ENCODE measurements around the gene RNF208.
"Not testable (repeated sequence)": the region's sequence is repeated elsewhere in the genome, so short reads cannot be mapped to it uniquely, and the experiment has no call there.

The RNF208 gene

GRCh38 chr9:137253717-137254623, 31.9 kb upstream of the RNF208 start:
- DNase-seq (ENCODE audit: low read depth) = no peak

DNA sequence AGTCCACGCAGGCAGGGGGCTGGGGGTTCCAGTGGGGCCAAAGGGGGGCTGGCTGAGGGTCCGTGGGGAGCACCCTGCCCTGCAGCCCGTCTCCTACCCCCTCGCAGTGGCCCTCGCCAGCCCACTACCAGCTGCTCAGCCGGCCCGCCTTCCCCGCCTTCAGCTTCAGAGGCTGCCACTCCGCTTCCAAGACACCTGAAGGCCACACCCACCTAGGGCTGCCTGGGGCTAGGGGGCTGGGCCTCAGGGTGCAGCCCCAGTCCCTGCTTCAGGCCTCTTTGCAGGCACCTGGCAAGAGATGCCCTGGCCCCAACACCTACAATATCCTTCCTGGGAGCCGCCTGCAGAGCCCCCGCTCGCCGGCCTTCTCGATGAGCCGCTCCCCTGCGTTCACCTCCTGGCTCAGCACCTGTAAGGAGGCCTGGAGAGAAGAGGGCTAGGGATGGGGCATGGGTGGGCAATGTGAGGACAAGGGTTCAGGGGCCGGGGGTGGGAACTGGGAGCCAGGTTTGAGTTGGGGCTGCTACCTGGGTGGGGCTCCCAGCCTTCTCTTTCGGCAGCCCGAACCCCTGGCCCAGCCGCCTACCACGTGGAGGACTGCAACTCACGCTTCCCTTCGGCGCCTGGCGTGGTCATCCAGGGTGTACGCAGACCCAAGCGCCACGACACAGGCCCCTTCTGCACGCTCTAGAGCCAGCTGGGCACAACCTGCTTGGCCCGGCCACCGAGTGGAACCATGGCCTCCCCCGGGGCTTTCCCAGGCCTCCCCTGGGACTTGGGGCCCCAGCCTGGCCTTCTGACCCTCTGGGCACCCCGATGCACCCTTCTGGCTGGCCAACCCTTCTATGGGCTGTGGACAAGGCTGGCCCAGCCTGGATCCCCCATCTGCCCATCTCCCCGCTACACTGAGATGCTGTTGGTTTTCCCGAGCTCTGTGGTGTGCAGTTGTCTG, 30.8 kb upstream of the RNF208 start:
- DNase-seq (ENCODE audit: low read depth) = no peak

- no peak for DNase-seq (ENCODE audit: low read depth)
These were observed 29.6 kb upstream of the RNF208 start for GRCh38 chr9:137251490-137252268.

DNA sequence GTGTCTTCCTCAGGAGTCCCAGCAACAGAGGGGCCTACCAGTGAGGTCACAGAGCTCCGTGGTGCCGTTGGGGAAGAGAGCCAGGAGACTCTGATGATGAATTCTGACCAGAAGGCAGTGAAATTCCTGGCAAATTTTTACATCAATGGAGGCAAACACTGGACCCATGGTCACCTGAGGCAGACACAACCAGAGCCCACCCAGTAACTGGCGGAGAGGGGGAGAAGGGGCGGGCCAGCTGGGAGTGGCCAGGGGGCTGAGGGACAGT, 29.1 kb upstream of the RNF208 start, which contains the start of gene STPG3:
TSS of gene STPG3 (plus strand) at position 93 of the 268 bp plus-strand sequence. CDS start at position 94, 1 bp downstream.
- DNase-seq (ENCODE audit: low read depth) = no peak

DNA sequence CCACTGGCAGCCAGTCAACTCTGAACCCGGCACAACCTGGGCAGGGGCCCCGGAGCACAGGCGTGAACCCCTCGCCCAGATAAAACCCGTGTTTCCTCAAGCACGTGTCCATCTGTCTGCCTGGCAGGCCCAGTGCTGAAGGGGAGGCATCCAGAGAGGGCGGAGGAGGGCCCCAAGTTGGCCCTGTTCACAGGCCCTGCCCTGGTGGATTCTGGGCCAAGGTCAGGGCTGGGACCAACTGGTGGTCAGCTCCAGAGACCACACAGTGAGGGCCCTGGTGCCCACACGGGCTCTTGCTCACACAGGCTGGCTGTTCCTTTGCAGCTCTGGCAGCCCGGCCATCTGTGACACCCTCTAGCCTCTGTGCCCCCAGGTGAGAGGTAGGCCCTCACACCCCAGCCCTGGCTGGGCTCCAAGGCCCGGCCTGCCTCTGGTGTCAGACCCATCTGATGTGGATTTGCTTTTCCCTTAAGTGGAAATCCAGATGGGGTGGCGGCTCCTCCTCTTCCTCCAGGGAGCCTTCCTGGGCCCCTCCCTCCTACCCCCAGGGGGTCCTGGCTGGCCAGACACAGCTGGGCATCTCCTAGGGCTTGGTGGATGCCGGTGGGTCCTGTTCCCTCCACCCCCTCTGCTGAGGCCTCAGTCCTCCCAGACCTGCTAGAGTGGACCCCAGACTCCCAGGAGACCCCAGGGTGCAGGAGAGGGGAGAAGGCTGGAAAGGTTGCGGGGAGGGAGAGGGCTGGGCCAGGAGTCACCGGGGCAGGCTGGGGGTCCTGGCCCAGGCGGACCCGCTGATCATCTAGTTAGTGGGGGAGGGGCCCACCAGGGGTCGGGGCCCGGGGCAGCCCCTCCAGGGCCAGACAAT, 28.5 kb upstream of the RNF208 start:
- DNase-seq (ENCODE audit: low read depth) = no peak

DNA sequence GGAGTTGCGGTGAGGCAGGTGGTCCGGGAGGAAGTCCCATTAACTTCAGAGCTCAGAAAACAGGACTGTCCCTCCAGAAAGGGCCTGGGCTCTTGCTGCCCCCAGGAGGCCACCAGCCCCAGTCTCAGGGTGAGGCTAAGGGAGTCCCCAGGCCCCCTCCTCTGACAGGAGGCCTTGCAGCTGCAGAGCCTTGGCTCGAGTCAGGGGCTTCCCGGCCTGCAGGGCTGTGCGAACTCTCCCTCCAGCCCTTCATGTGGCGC, 25.8 kb upstream of the RNF208 start:
- no peak for DNase-seq (ENCODE audit: low read depth)

DNA sequence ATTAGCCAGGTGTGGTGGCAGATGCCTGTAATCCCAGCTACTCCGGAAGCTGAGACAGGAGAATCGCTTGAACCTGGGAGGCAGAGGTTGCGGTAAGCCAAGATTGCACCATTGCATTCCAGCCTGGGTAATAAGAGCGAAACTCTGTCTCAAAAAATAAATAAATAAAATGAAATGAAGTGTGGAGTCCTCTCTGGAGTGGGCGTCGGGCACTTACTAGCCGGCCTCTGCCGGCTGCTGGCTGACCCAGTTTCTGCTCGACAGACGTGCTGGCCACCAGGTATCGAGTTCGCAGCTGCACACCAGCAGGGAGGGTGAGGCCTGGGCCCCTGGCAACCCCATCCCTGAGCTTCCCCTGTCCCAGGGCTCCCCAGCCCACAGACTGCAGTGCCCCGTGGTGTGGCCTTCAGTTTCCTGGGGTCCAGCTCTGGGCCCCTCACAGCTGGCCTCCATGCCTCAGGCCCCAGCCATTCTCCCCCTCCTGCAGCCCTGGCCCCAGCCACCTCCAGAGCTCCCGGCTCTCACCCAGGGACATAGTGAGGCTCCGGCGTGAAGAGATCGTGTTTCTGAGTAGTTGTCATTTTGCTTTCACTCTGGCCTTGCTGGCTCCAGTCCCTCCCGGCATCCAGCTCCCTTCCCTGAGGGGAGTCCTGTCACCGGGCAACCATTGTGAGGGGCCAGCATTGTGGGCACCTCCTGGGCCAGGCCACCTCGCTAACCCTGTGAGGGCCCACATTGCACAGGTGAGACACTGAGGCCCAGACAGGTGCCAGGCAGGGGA, 25.3 kb upstream of the RNF208 start:
- DNase-seq (ENCODE audit: low read depth) = no peak

DNA sequence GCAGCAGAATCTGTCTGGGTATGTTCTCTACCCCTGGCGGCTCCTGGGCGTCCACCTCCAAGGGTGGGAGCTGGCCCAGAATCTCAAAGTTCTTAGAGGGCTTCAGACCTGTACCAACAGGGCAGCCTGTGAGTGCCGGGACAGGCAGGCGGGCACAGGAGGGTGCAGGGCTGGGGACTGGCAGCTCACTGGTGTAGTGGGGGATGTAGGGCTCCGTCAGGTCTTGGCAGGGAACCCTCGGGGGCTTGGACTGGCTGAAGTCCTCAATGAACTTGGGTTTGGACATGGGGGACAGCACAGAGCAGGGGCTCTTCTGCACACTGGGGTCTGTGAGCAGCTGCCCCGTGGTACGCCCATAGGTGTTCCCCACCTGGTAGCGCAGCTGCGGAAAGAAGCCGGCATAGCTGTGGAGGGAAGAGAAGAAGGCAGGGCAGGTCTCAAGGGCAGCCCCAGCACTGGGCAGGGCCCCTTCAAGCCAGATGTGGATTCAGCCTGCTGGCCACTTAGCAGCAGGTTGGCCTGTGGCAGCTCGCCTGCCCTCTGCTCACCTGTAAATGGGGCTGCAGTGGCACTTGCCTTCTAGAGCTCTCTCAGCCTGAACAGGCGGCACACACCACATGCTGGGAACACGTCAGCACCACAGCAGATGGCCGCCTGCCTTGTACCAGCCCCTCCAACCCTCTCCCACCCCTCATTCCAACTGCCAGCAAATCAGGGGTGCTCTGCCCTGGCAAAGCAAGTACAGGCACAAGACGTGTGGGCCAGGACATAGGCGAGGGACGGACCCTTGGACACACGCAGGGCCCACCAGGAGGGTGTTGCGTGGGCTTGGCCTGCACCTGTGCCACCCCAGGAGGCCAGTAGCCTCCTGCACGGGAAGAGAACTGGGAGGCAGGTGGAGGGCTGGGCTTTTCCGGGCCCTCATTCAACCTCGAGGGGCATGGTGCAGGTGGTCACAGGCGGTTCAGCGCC, 23.7 kb upstream of the RNF208 start:
- no peak for DNase-seq (ENCODE audit: low read depth)

- no peak for DNase-seq (ENCODE audit: low read depth)
These were observed 22.7 kb upstream of the RNF208 start for GRCh38 chr9:137244486-137245449.

DNA sequence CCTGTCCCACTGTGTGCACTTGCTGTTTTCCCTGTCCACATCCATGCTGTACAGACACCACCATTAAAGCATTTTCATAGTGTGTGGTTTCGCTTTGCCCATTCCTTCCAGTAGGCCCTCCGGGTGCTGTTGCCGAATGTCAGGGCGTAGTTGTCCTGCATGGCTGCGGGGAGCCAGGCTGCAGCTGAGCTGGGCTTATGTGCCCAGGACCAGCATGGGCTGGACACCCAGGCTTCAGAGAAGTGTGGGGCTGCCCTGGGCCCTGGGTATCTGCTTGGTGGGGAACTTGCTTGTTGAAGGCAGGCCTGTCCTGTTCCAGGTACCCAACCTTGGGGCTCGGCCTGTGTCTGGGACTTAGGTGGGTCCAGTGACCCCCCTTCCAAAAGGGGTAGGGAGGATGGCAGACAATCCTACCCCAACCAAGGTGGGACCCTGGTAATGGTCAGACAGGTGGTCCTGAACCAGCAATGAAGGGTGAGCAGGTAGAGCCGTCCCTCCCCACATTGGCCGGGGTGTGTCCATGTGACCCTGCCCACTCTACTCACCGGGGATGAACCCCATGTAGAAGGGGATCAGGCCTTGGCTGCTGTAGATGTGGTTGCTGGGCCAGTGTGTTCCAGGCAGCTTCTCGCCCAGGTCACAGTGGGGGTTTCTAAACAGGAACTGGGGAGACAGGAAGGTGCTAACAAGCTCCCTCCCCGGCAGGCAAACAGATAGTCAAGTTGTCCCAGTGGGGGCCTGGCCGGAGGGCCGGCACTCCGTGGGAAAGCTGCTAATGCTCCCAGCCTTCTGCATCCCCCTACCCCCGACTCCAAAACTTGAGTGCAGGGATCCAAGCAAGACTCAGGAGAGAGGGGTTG, 21.8 kb upstream of the RNF208 start:
- DNase-seq (ENCODE audit: low read depth) = no peak

DNA sequence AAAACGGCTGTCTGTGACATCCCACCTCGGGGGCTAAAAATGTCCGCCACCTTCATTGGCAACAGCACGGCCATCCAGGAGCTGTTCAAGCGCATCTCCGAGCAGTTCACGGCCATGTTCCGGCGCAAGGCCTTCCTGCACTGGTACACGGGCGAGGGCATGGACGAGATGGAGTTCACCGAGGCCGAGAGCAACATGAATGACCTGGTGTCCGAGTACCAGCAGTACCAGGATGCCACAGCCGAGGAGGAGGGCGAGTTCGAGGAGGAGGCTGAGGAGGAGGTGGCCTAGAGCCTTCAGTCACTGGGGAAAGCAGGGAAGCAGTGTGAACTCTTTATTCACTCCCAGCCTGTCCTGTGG, 21.2 kb upstream of the RNF208 start:
- not testable (repeated sequence) for DNase-seq (ENCODE audit: low read depth)

DNA sequence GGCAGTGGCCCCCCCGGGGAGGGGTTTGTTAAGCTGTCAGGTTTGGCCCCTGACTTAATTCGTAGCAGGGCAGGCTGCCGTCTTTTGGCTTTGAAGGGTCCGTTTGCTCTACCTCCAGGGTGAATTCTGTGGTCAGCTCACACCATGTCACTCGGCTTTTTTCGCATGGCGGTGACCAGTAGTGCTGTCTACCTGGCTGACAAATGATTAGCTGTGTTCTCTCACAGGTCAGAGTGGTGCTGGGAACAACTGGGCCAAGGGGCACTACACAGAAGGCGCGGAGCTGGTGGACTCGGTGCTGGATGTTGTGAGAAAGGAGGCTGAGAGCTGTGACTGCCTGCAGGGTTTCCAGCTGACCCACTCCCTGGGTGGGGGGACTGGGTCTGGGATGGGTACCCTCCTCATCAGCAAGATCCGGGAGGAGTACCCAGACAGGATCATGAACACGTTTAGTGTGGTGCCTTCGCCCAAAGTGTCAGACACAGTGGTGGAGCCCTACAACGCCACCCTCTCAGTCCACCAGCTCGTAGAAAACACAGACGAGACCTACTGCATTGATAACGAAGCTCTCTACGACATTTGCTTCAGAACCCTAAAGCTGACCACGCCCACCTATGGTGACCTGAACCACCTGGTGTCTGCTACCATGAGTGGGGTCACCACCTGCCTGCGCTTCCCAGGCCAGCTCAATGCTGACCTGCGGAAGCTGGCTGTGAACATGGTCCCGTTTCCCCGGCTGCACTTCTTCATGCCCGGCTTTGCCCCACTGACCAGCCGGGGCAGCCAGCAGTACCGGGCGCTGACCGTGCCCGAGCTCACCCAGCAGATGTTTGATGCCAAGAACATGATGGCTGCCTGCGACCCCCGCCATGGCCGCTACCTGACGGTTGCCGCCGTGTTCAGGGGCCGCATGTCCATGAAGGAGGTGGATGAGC, 20.5 kb upstream of the RNF208 start:
- no peak for DNase-seq (ENCODE audit: low read depth)

DNA sequence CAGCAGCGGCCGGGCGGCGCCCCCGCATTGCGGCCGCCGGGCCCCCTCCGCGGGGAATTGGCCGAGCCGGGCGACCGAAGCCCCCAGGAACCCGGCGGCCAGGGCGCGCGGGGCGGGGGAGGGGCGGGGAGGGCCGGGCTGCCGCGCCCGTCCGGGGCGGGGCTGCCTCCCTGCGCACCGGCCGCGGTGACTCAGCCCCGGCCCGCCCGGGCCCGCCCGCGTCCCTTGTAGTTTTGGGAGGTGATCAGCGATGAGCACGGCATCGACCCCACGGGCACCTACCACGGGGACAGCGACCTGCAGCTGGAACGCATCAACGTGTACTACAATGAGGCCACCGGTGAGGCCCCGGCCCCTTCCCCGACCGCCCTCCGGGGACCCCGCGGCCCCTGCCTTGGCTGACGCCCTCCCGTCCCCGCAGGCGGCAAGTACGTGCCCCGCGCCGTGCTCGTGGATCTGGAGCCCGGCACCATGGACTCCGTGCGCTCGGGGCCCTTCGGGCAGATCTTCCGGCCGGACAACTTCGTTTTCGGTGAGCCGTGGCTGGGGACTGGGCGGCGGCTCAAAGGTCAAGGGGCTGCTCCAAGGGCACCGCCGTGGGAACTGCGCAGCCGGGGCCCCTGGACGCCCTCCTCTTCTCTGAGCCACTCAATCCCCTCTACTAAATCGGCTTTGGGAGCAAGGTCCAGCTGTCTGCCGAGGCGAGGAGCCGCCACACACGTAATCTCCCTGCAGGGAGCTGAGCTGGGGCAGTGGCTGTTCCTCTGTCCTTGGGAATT, 19.6 kb upstream of the RNF208 start:
- DNase-seq (ENCODE audit: low read depth) = peak; percentile 31

GRCh38 chr9:137240841-137241489, 18.9 kb upstream of the RNF208 start, which contains the start of gene TUBB4B:
Gene TUBB4B, plus strand, starts transcription at chr9:137241287. Its CDS starts 74 bp downstream, at chr9:137241361.
- DNase-seq (ENCODE audit: low read depth) = peak; percentile 100

Data from fibroblast of gingiva (primary cell).